Stomach (tissue), 9 donors: Measurements from ENCODE around the gene SPEM3. TPM values are rescaled to one million over a fixed set of nuclear protein-coding genes. Genes with fewer than 3 reads are reported as not detected.
A peak's percentile ranks its signal among the peaks of the same experiment; 100 is the strongest.
"Not testable (repeated sequence)": the region's sequence is repeated elsewhere in the genome, so short reads cannot be mapped to it uniquely, and the experiment has no call there.

Experiments
- DNase-seq, 2 donors: peaks; one replicate each; pipeline versions ENCODE4 v3.0.0 to v3.0.0-alpha.2; 2013 to 2019
- H3K27ac ChIP-seq, 5 donors: fragments of 200-600 bp in 4 of 5; sonication (generic) in 4 of 5; one replicate each; pipeline ENCODE4 v1.5.1; 2013 to 2019; ENCODE audit warnings: mild to moderate bottlenecking in 1 of 5, moderate library complexity in 1 of 5
- H3K27me3 ChIP-seq, 3 donors: fragments of 200-600 bp; sonication (generic); one replicate each; pipeline ENCODE4 v1.5.1; 2017 to 2019; ENCODE audit warnings: mixed run types in 1 of 3
- H3K36me3 ChIP-seq, 4 donors: fragments of 200-600 bp; sonication (generic); 1 replicate in 3 of 4; 2 replicates in 1 of 4; pipeline ENCODE4 v1.5.1; 2016 to 2019
- H3K4me1 ChIP-seq, 4 donors: fragments of 200-600 bp; sonication (generic); one replicate each; pipeline ENCODE4 v1.5.1; 2016 to 2019
- H3K4me3 ChIP-seq, 4 donors: fragments of 200-600 bp; sonication (generic) in 3 of 4; one replicate each; pipeline ENCODE4 v1.5.1; 2016 to 2019; ENCODE audit warnings: mild to moderate bottlenecking in 1 of 4
- H3K9me3 ChIP-seq, 4 donors: fragments of 200-600 bp; sonication (generic); one replicate each; pipeline ENCODE4 v1.5.1; 2016 to 2019
- CTCF ChIP-seq, 7 experiments: fragments of 450-650 bp in 4 of 7; fragments of 200-600 bp in 3 of 7; sonication (generic) in 3 of 7; IDR thresholded peaks; one replicate each; pipeline ENCODE4 v1.5.1; 2016 to 2019; ENCODE audit warnings: antibody characterized with exemption in 7 of 7, control low read depth in 2 of 7, mild to moderate bottlenecking in 1 of 7
- EP300 ChIP-seq: sonication (generic); formaldehyde crosslinking; IDR thresholded peaks from one replicate; pipeline ENCODE4 v1.6.1; 2017; ENCODE audit warnings: antibody characterized with exemption
- POLR2A ChIP-seq, 4 donors: fragments of 450-650 bp; IDR thresholded peaks; one replicate each; pipeline ENCODE4 v1.6.1; 2016; ENCODE audit warnings: antibody characterized with exemption in 4 of 4, control low read depth in 2 of 4, mild to moderate bottlenecking in 1 of 4, moderate library complexity in 1 of 4
- POLR2AphosphoS5 ChIP-seq, 3 donors: sonication (generic); formaldehyde crosslinking; IDR thresholded peaks; one replicate each; pipeline ENCODE4 v1.6.1; 2016; ENCODE audit warnings: antibody characterized with exemption in 3 of 3
- WGBS, 5 donors: extraction: QIAGEN DNeasy Blood & Tissue Kit in 3 of 5; methylation state at CpG; one replicate each; pipeline versions ENCODE4 v1.1.5 to v1.1.7; 2013 to 2018; 5-methylcytosine and 5-hydroxymethylcytosine counted together
- intact Hi-C: fragments of 100-400 bp; cut with DNase I; formaldehyde crosslinking; loops from one replicate; pipeline ENCODE4 v1.15.1; 2023; ENCODE audit warnings: low total_unique reads
- polyA plus RNA-seq, 3 donors: library from polyadenylated mRNA; stranded (reverse); fragments of 200-250 nt; gene quantifications; one replicate each; pipeline ENCODE4 v1.2.3, GENCODE V29; 2013
- total RNA-seq, 5 donors: library from RNA; depleted of rRNA; stranded (reverse); fragments of >200 nt; gene quantifications; one replicate each; pipeline versions ENCODE4 v1.1.0 to v1.2.3, GENCODE V29; 2014 to 2016
- donor health status: healthy with polysubstance abuse.
- donor health status: Bipolar disorder and iron deficiency.
- donor health status: healthy.

Gene SPEM3
- total and polyA plus RNA-seq, 8 donors, result not detected

DNA sequence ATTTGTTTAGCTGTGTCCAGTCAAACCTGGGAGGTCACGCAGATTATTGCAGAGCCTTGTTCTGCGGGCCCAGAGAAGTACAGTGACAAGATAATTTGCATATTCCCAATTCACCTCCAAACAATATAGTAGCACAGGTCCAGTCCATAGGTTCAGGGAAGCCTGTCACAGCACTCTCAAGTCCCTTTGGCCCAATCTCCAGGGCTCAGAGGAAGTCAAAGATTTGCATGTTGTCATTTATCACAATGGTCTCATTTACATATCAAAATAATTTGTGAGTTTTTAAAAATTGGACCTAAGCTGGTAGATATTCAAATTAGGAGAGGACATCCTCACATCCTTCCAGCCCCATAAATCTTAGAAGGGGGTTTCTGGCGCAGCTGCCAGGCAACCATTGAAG is 38.8 kb downstream of the SPEM3 start:
- 83 to 93% (median 84%) methylated on average over 3 of the region's 3 CpGs for WGBS, 5 donors
- Histone ChIP-seq H3K27me3 (no peaks in the 10 kb centered on the region), H3K36me3 (peaks cover 15 to 49% (median 46%) of the 10 kb centered on the region in 4 donors), H3K4me1 (peaks cover 28 to 70% (median 50%) of the 10 kb centered on the region in 4 donors), H3K4me3 (no peak overlapping the region), H3K27ac (peak overlapping the region in 4 of 5 donors; percentile 38 to 70 (median 62)), H3K9me3 (no peaks in the 10 kb centered on the region)
- TF ChIP-seq CTCF (IDR thresholded peaks at IDR 0.05), result no peak
- TF ChIP-seq EP300, result no peak
- TF ChIP-seq POLR2AphosphoS5 (IDR thresholded peaks at IDR 0.05), result no peak
- TF ChIP-seq POLR2A (IDR thresholded peaks at IDR 0.05), result no peak
- intact Hi-C loops, result no loop called here
- no peak for DNase-seq

DNA sequence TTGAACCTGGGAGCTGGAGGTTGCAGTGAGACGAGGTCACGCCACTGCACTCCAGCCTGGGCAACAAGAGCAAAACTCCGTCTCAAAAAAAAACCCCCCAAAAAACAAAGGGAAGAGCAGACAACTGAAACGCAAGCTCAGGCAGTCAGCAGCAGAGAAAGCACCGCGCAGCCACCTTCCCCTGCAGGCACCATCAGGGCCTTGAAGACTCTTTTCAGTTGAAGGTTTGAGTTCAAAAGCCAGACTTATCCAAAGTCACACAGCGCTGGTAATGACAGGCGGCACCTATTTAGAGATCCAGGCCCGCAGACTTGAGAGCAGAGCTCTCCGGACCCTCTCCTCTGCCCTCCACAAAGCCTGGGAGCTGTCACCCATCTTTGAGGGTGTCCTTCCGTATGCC is 39.6 kb downstream of the SPEM3 start:
- TF ChIP-seq POLR2AphosphoS5 (IDR thresholded peaks at IDR 0.05) (no peak), CTCF (IDR thresholded peaks at IDR 0.05) (no peak), EP300 (no peak), POLR2A (IDR thresholded peaks at IDR 0.05) (no peak)
- Histone ChIP-seq H3K27ac (no peak overlapping the region), H3K27me3 (no peaks in the 10 kb centered on the region), H3K4me3 (no peak overlapping the region), H3K4me1 (peaks cover 28 to 74% (median 52%) of the 10 kb centered on the region in 4 donors), H3K36me3 (peaks cover 7 to 41% (median 38%) of the 10 kb centered on the region in 4 donors), H3K9me3 (no peaks in the 10 kb centered on the region)
- intact Hi-C loops, result no loop called here
- 93 to 97% (median 96%) methylated on average over 11 of the region's 11 CpGs for WGBS, 5 donors
- DNase-seq, result no peak

GRCh38 chr17:7468804-7469389 is 40.2 kb downstream of the SPEM3 start:
- DNase-seq, result no peak
- no peak overlapping the region for H3K27ac ChIP-seq

GRCh38 chr17:7469843-7470242 is 41.2 kb downstream of the SPEM3 start:
- H3K27ac ChIP-seq, H3K4me3 ChIP-seq, intact Hi-C loops, H3K27me3 ChIP-seq, H3K9me3 ChIP-seq, DNase-seq: not testable (repeated sequence)
- Histone ChIP-seq H3K4me1 (peaks cover 28 to 88% (median 57%) of the 10 kb centered on the region in 4 donors), H3K36me3 (peaks cover 0 to 25% (median 23%) of the 10 kb centered on the region in 4 donors)
- WGBS, 5 donors, result 89 to 95% (median 95%) methylated on average over 12 of the region's 12 CpGs

More at GRCh38 chr17:7468804-7469389, 40.2 kb downstream of the SPEM3 start:
- intact Hi-C loops, result no loop called here
- H3K4me1 ChIP-seq, result peaks cover 28 to 80% (median 53%) of the 10 kb centered on the region in 4 donors
- no peaks in the 10 kb centered on the region for H3K9me3 ChIP-seq
- WGBS, 5 donors, result 68 to 76% (median 72%) methylated on average over 12 of the region's 12 CpGs
- no peak for TF ChIP-seq CTCF (IDR thresholded peaks at IDR 0.05)
- TF ChIP-seq EP300, result no peak
- TF ChIP-seq POLR2A (IDR thresholded peaks at IDR 0.05), result no peak
- TF ChIP-seq POLR2AphosphoS5 (IDR thresholded peaks at IDR 0.05), result no peak
- H3K4me3 ChIP-seq, result no peak overlapping the region
- peaks cover 3 to 35% (median 32%) of the 10 kb centered on the region in 4 donors for H3K36me3 ChIP-seq
- H3K27me3 ChIP-seq, result no peaks in the 10 kb centered on the region

DNA sequence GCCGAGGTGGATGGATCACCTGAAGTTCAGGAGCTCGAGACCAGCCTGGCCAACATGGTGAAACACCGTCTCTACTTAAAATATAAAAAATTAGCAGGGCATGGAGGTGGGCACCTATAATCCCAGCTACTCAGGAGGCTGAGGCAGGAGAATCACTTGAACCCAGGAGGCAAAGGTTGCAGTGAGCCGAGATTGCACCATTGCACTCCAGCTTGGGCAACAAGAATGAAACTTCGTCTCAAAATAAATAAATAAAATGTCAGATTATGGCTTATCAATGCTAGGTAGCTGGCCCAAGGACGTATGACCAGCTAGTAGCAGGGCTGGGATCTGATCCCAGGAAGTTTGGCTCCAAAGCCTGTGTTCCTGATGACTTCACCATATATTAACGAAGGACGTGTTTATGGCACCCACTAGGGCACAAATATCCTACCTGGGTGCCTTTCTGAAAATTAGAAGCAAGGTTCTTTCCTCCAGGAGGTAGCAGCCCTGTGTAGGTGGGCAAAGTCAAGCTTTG is 41.9 kb downstream of the SPEM3 start:
- H3K27ac ChIP-seq, H3K9me3 ChIP-seq, DNase-seq, H3K27me3 ChIP-seq, intact Hi-C loops, H3K4me3 ChIP-seq: not testable (repeated sequence)
- Histone ChIP-seq H3K36me3 (peaks cover 0 to 21% (median 17%) of the 10 kb centered on the region in 4 donors), H3K4me1 (peaks cover 33 to 94% (median 62%) of the 10 kb centered on the region in 4 donors)
- 55 to 63% (median 63%) methylated on average over 8 of the region's 8 CpGs for WGBS, 5 donors
